Measurements from ENCODE around the gene TMUB1. TPM values are rescaled to one million over a fixed set of nuclear protein-coding genes. Genes with fewer than 3 reads are reported as not detected.

Gene TMUB1
- total RNA-seq, 1 donor from 2014 or later, result 30.1 TPM

DNA sequence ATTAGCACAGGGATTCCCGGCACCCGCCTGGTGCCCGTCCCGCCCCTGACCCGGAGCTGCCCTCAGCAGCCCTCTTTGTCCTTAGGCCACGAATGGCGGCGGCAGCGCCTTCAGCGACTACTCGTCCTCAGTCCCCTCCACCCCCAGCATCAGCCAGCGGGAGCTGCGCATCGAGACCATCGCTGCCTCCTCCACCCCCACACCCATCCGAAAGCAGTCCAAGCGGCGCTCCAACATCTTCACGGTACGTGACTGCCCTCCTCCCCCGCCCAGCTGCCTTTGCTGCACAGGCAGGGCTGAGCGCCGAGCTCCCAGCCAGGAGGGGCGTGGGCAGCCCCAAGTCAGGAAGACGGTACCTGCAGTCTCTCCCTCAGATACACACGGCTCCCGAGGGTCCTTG is 36.6 kb upstream of the TMUB1 start:
- Histone ChIP-seq H3K27me3 (ENCODE audit: low read depth) (no peaks in the 10 kb centered on the region), H3K4me1 (peaks cover 18% of the 10 kb centered on the region), H3K4me3 (no peak overlapping the region), H3K36me3 (peaks cover 57% of the 10 kb centered on the region), H3K9me3 (replicated peaks) (no peaks in the 10 kb centered on the region), H3K27ac (replicated peaks) (no peak overlapping the region)
- DNase-seq, result no peak
- intact Hi-C loops (cut with micrococcal nuclease), result no loop called here
- TF ChIP-seq, protein P1, sequence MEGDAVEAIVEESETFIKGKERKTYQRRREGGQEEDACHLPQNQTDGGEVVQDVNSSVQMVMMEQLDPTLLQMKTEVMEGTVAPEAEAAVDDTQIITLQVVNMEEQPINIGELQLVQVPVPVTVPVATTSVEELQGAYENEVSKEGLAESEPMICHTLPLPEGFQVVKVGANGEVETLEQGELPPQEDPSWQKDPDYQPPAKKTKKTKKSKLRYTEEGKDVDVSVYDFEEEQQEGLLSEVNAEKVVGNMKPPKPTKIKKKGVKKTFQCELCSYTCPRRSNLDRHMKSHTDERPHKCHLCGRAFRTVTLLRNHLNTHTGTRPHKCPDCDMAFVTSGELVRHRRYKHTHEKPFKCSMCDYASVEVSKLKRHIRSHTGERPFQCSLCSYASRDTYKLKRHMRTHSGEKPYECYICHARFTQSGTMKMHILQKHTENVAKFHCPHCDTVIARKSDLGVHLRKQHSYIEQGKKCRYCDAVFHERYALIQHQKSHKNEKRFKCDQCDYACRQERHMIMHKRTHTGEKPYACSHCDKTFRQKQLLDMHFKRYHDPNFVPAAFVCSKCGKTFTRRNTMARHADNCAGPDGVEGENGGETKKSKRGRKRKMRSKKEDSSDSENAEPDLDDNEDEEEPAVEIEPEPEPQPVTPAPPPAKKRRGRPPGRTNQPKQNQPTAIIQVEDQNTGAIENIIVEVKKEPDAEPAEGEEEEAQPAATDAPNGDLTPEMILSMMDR (IDR thresholded peaks at IDR 0.05; ENCODE audit: borderline replicate concordance), result no peak

DNA sequence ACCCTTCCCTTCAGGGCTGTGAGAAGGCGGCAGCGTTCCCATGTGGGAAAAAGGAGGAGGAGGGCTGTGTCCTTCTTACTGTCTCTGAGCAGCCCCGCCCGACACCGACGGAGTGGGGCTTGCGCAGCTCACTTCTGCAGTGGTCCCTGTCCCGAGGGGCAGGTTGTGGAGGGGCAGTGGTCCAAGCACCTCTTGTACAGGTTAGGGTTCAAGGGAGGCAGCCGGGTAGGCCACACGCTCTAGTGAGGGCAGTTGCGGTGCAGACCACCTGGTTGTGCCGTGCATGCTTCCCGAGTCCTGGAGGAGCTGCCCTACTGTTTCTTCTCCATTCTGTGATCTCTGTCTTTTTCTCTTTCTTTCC is 35.7 kb upstream of the TMUB1 start:
- TF ChIP-seq, protein P1 (IDR thresholded peaks at IDR 0.05; ENCODE audit: borderline replicate concordance), result no peak
- Histone ChIP-seq H3K4me3 (no peak overlapping the region), H3K4me1 (peaks cover 14% of the 10 kb centered on the region), H3K27me3 (ENCODE audit: low read depth) (no peaks in the 10 kb centered on the region), H3K9me3 (replicated peaks) (no peaks in the 10 kb centered on the region), H3K36me3 (peaks cover 53% of the 10 kb centered on the region), H3K27ac (replicated peaks) (no peak overlapping the region)
- intact Hi-C loops (cut with micrococcal nuclease), result no loop called here
- no peak for DNase-seq

DNA sequence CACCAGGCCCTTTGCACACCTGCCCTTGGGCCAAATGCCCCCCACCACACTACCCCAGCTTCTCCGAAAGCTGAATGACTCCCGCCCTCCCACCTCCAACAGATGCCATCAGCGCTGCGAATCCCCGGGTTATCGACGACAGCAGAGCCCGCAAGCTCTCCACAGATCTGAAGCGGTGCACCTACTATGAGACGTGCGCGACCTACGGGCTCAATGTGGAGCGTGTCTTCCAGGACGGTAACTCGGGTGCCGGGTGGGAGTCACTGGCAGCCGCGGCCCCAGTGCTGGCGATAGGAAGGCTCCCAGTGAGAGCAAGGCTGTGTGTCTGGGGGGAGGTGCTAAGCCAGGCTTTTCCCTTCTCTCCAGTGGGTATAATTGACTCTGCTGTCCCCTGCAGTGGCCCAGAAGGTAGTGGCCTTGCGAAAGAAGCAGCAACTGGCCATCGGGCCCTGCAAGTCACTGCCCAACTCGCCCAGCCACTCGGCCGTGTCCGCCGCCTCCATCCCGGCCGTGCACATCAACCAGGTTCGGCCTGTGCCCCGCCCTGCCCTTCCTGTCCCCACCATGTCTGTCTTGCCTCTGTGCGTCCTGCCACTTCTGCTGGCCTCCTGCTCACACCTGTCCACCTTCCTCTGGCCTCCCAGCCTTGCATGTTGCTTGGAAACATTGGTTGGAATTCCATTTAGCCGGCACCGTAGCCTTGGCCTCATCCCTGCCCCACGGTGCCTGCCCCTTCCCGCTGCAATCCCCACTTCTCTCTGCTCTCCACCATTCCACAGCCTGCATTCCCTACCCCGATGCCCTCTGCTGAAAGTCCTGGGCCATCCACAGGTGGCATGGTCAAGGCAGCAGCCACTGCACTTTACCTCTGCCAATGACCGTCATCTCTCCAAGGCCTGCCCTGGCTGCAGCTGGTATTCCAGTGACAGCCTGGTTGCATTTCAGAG is 35.1 kb upstream of the TMUB1 start:
- Histone ChIP-seq H3K4me3 (no peak overlapping the region), H3K27me3 (ENCODE audit: low read depth) (no peaks in the 10 kb centered on the region), H3K4me1 (peaks cover 17% of the 10 kb centered on the region), H3K9me3 (replicated peaks) (no peaks in the 10 kb centered on the region), H3K27ac (replicated peaks) (no peak overlapping the region), H3K36me3 (peaks cover 52% of the 10 kb centered on the region)
- no peak for DNase-seq
- intact Hi-C loops (cut with micrococcal nuclease), result no loop called here
- TF ChIP-seq, protein P1 (IDR thresholded peaks at IDR 0.05; ENCODE audit: borderline replicate concordance), result no peak

DNA sequence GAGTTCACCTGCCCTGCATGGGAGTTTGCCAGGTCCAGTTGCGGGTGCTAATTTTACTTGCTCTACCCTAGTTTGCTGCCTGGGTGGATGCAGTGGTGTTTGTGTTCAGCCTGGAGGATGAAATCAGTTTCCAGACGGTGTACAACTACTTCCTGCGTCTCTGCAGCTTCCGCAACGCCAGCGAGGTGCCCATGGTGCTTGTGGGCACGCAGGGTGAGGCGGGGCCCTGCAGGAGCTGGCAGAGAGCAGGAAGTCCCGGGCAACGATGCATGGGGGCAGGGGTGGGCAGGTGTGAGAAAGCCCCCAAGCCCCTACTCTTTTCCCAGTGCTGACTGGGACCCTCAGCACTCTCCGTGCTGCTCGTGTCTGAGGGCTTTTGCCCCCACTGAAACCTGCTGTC is 34.3 kb upstream of the TMUB1 start:
- peaks cover 19% of the 10 kb centered on the region for H3K4me1 ChIP-seq
- TF ChIP-seq, protein P1 (IDR thresholded peaks at IDR 0.05; ENCODE audit: borderline replicate concordance), result no peak
- DNase-seq, result no peak
- peaks cover 44% of the 10 kb centered on the region for H3K36me3 ChIP-seq
- intact Hi-C loops (cut with micrococcal nuclease), result no loop called here
- H3K27ac ChIP-seq (replicated peaks), result no peak overlapping the region
- no peaks in the 10 kb centered on the region for H3K27me3 ChIP-seq (ENCODE audit: low read depth)
- no peak overlapping the region for H3K4me3 ChIP-seq
- H3K9me3 ChIP-seq (replicated peaks), result no peaks in the 10 kb centered on the region

DNA sequence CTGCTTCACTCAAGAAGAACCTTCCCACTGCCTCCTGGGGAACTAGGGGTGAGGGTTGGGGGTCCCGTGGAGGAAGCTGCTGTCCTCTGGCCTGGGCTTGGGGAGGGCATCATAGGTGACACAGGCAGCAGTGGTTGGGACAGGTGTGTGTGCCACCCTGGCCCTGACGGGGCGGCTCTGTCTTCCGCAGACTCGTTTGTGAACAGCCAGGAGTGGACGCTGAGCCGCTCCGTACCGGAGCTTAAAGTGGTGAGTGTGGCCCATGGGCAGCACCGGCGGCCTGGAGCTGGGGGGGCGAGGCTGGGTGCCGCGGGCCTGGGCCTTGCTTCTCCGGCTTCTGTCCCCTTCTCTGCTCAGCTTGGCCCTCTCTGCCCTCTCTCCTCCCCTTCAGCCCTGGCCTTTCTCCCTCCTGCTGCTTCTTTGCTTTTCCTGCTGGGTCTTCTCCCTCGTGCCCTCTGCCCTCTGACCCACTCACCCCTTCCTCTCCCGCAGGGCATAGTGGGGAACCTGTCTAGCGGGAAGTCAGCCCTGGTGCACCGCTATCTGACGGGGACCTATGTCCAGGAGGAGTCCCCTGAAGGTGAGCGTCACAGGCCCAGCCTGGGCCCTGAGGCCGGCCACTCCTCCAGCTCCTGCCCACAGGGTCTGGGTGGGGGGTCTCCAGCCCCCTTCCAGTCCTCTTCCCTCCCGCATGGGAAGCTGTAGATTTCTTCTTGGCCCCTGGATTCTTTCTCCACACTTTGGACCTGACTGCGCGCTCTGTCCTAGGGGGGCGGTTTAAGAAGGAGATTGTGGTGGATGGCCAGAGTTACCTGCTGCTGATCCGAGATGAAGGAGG is 33.5 kb upstream of the TMUB1 start:
- Histone ChIP-seq H3K27ac (replicated peaks) (no peak overlapping the region), H3K36me3 (peaks cover 44% of the 10 kb centered on the region), H3K4me3 (no peak overlapping the region), H3K9me3 (replicated peaks) (no peaks in the 10 kb centered on the region), H3K4me1 (peaks cover 19% of the 10 kb centered on the region), H3K27me3 (ENCODE audit: low read depth) (no peaks in the 10 kb centered on the region)
- no peak for DNase-seq
- intact Hi-C loops (cut with micrococcal nuclease), result no loop called here
- TF ChIP-seq, protein P1 (IDR thresholded peaks at IDR 0.05; ENCODE audit: borderline replicate concordance), result no peak

Measured in left ventricle myocardium inferior (tissue), 1 donor.